HuH-7 (cell line): ENCODE results near the gene C20orf144.
A peak's percentile ranks its signal among the peaks of the same experiment; 100 is the strongest.

Experiments
- DNase-seq: peaks from one replicate; pipeline ENCODE4 v3.0.0; 2011; ENCODE audit warnings: low spot score

C20orf144 gene

GRCh38 chr20:33677991-33678702, 16.0 kb downstream of the C20orf144 start:
- no peak for DNase-seq

GRCh38 chr20:33679758-33680485, 17.8 kb downstream of the C20orf144 start:
- no peak for DNase-seq

- no peak for DNase-seq
Observed at GRCh38 chr20:33680686-33681085, 18.6 kb downstream of the C20orf144 start.

- DNase-seq: no peak
Observed at GRCh38 chr20:33681288-33681687, 19.2 kb downstream of the C20orf144 start.

GRCh38 chr20:33681728-33682353, 19.7 kb downstream of the C20orf144 start:
- no peak for DNase-seq

- DNase-seq: no peak
Observed at GRCh38 chr20:33684533-33685327, 22.6 kb downstream of the C20orf144 start.

- peak; percentile 79 for DNase-seq
Observed at GRCh38 chr20:33685328-33686099, 23.4 kb downstream of the C20orf144 start.

- DNase-seq: peak; percentile 100
Observed at GRCh38 chr20:33686100-33686983, 24.2 kb downstream of the C20orf144 start, which contains the start of gene E2F1. Gene E2F1, minus strand, starts transcription at chr20:33686385. Its CDS starts 121 bp downstream, at chr20:33686264.

GRCh38 chr20:33686984-33687366, 24.8 kb downstream of the C20orf144 start:
- DNase-seq: no peak

- DNase-seq: no peak
Observed at GRCh38 chr20:33687370-33687915, 25.3 kb downstream of the C20orf144 start.

GRCh38 chr20:33687993-33688937, 26.1 kb downstream of the C20orf144 start:
- DNase-seq: no peak

- DNase-seq: no peak
Observed at GRCh38 chr20:33688938-33689424, 26.9 kb downstream of the C20orf144 start.

- no peak for DNase-seq
Observed at GRCh38 chr20:33689493-33689892, 27.4 kb downstream of the C20orf144 start.

GRCh38 chr20:33689973-33690372, 27.8 kb downstream of the C20orf144 start:
- DNase-seq: no peak

- no peak for DNase-seq
Observed at GRCh38 chr20:33693289-33693688, 31.2 kb downstream of the C20orf144 start.

GRCh38 chr20:33693741-33694638, 31.9 kb downstream of the C20orf144 start:
- DNase-seq: no peak

GRCh38 chr20:33694639-33695012, 32.5 kb downstream of the C20orf144 start:
- no peak for DNase-seq

- DNase-seq: no peak
Observed at GRCh38 chr20:33696448-33696847, 34.3 kb downstream of the C20orf144 start.
